Measurements from ENCODE around the gene RANGRF.
"Not testable (repeated sequence)": the region's sequence is repeated elsewhere in the genome, so short reads cannot be mapped to it uniquely, and the experiment has no call there.

RANGRF gene, protein sequence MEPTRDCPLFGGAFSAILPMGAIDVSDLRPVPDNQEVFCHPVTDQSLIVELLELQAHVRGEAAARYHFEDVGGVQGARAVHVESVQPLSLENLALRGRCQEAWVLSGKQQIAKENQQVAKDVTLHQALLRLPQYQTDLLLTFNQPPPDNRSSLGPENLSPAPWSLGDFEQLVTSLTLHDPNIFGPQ

DNA sequence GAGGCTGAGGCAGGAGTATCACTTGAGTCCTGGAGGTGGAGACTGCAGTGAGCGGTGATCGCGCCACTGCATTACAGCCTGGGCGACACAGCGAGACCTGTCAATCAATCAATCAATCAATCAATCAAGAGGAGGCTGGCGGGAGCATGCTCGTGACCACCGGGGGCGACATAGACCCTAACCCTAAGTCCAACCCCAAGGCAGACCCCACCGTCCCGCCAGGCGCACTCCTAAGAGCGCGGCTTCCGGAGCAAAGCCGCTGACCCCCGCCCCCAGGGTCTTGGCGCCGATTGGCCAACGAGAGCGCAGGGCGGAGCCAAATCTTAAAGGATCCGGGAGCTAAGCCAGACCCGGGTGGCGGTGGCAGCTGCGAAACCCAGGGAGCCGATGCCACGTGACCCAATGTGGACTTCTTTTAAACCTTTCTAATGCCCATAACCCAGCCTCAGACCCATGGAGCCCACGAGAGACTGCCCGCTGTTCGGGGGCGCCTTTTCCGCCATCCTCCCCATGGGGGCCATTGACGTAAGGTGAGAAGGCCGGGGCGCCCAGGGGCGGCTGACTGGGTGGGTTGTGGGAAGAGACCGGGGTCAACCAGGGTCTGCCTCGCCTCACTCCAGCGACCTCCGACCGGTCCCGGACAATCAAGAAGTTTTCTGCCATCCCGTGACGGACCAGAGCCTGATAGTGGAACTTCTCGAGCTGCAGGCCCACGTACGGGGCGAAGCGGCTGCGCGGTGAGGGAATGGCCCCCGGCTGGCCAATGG lies at the start of gene RANGRF:
RANGRF (plus strand) TSS at position 335 of the 767 bp plus-strand sequence; CDS start at position 454, 119 bp downstream.
- peak; percentile 18 for DNase-seq

DNA sequence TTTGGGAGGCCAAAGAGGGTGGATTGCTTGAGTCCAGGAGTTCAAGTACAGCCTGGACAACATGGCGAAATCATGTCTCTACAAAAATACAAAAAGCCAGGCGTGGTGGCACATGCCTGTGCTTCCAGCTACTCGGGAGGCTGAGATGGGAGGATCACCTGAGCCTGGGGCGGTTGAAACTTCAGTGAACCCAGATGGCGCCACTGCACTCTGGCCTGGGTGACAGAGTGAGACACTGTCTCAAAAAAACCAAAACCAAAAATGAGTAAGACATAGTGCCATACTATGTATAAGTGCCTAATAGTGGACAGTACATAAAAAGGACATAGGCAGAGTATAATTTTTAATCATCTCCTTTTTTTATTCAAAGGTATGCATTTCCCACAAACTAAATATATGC lies 44.6 kb upstream of the RANGRF start:
- DNase-seq = no peak

GRCh38 chr17:8244768-8245167 lies 43.7 kb upstream of the RANGRF start:
- no peak for DNase-seq

DNA sequence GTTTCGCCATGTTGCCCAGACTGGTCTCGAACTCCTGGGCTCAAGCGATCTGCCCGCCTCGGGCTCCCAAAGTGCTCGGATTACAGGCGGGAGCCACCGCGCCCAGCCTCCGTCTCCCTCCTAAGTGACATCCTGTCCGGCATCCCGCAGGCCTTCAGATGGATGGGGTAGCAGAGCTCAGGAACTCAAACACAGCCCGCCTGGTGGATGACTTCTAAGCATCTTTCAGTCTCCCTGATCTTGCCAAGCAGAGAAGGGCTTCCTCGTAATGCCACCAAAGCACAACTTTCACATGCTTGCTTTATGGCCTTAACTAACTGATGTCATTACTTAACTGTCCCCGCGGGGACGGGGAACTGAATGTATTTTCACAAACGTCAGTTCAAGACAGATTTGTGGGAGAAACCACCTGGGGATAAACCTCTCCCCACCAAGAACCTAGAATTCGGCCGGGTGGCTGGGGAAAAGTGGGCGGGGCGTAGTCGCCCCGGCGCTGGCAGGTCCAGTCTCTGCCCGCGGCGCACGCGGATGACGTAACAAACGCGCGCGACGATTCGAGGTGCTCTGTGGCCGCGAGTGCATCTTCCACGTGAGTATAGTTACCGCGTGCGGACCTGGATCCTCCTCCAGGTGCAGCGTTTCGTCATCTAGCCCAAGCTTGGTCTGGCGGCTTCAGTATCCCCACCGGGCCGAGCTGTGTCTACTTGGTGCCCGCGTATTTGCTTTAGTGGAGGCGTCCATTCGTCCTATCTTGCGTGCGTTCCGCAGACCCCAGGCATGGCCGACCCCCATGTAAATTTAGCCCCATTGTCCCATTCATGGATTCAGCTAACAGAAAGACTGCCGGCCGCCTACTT lies 39.5 kb upstream of the RANGRF start, which contains the start of gene PFAS:
PFAS (plus strand) TSS at position 539 of the 857 bp plus-strand sequence. CDS start 4,649 bp downstream, outside the sequence.
- DNase-seq = peak; percentile 41

DNA sequence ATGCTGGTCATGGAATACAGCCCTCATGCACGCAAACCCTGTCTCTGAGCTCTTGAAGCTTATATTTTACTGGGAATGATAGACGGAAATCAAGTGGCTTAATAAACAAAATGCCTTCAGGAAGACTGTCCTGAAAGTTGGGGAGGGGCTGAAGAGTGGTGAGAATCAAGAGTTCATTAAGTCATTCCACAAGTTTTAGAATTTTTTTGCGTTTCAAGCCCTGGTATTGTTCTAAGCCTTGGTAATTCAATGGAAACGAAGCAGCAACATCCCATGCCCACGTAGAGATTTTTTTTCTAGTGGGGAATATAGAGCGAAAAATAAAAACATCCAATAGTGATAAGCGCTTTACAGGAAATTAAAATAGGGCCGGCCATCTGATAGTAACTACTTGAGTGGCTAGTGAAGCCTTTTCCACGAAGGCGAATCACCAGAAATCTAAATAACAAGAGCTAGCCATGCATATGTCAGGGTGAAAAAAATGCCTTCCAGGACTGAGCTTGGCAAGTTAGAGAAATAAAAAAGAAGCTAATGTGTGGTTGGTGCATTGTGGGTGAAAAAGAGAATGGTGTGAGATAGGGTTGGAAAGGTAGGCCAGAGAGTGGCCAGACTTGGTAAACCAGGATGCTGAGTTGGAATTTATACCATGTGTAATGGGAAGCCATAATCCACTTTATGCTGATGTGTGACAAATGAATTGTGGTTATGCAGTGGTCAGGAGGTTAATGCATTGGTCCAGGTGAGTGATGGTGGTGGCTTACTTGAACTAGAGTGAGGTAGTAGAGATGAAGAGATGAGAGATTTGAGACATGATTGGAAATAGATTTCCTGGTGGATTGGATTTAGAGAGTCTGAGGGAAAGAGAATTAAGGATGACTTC lies 38.6 kb upstream of the RANGRF start:
- no peak for DNase-seq

DNA sequence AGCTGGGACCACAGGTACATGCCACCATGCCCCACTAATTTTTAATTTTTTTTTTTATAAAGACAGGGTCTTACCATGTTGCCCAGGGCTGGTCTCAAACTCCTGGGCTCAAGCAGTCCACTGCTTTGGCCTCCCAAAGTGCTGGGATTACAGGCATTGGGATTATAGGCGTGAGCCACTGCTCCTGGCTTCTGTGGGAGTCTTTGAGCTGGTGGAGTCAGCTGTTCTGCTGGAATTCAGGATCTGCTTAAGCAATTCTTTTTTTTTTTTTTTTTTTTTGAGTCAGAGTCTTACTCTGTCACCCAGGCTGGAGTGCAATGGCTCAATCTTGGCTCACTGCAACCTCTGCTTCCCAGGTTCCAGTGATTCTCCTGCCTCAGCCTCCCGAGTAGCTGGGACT lies 37.1 kb upstream of the RANGRF start:
- DNase-seq = not testable (repeated sequence)

DNA sequence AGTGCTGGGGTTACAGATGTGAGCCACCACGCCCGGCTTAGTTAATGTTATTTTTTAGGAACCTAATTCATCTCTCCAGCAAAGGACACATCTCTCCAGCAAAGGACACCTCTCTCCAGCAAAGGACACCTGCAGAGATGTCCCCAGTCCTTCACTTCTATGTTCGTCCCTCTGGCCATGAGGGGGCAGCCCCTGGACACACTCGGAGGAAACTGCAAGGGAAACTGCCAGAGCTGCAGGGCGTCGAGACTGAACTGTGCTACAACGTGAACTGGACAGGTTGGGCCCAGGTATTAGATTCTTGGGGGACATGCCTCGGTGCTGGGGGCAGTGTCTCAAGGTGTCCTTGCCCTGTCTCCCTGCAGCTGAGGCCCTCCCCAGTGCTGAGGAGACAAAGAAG lies 34.7 kb upstream of the RANGRF start:
- no peak for DNase-seq

DNA sequence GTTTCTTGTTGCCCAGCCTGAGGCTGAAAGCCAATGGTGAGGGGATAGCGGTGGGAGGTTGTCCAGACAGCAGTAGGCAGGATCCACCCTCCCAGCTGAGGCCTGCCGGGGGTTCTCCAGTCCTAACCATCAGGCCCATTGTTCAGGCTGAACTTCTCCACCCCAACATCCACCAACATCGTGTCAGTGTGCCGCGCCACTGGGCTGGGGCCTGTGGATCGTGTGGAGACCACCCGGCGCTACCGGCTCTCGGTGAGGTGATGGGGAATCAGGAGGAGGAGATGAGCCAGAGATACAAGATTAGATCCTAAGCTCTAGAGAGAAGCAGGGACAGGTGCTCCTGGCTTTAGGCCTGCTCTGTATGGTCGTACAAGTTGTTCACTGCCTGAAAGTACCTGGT lies 33.6 kb upstream of the RANGRF start:
- no peak for DNase-seq

GRCh38 chr17:8255499-8255898 lies 33.0 kb upstream of the RANGRF start:
- DNase-seq = no peak

DNA sequence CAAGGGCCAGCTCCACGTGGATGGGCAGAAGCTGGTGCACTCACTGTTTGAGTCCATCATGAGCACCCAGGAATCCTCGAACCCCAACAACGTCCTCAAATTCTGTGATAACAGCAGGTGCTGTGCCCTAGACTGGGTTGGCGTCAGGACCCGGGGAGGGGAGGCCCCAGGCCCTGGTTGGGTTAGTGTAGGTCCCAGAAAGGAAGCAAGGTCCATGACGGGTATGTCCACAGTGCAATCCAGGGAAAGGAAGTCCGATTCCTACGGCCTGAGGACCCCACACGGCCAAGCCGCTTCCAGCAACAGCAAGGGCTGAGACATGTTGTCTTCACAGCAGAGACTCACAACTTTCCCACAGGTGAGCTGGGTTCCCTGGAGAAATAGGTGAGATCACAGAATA lies 32.2 kb upstream of the RANGRF start:
- no peak for DNase-seq

GRCh38 chr17:8256691-8257090 lies 31.8 kb upstream of the RANGRF start:
- no peak for DNase-seq

DNA sequence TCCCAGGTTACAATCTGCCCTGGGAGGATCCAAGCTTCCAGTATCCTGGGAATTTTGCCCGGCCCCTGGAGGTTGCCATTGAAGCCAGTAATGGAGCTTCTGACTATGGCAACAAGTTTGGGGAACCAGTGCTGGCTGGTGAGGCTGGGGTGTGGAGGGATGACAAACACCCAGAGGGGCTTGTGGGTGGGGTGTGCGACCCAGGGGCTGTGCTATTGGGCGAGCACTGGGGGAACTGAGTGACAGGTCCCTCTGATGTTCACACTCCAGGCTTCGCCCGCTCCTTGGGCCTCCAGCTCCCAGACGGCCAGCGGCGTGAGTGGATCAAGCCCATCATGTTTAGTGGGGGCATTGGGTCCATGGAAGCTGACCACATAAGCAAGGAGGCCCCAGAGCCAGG lies 30.7 kb upstream of the RANGRF start:
- DNase-seq = no peak

- DNase-seq = no peak
Measured at GRCh38 chr17:8264320-8264719, 24.1 kb upstream of the RANGRF start.

GRCh38 chr17:8264836-8265542 lies 23.5 kb upstream of the RANGRF start:
- no peak for DNase-seq

DNA sequence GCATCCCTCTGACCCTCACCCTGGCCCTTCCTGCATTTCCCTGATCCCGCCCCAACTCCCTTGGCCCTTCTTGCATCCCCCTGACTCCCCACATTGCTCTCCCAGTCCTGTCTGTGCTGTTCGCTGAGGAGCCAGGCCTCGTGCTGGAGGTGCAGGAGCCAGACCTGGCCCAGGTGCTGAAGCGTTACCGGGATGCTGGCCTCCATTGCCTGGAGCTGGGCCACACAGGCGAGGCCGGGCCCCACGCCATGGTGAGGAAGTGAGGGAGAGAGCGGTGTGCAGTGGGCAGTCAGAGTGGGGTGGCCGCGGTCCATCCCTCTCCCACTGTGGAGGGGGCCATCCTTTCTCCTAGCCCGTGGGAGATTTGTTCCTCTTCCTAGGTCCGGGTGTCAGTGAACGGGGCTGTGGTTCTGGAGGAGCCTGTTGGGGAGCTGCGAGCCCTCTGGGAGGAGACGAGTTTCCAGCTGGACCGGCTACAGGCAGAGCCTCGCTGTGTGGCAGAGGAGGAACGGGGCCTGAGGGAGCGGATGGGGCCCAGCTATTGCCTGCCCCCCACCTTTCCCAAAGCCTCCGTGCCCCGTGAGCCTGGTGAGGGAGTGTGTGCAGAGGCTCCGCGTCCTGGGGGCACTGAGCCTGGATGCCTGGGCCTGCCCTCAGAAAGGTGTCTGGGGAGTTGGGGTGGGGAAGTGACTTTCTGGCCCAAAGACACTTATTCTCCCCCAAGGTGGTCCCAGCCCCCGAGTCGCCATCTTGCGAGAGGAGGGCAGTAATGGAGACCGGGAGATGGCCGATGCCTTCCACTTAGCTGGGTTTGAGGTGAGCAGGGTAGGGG lies 21.6 kb upstream of the RANGRF start:
- no peak for DNase-seq

DNA sequence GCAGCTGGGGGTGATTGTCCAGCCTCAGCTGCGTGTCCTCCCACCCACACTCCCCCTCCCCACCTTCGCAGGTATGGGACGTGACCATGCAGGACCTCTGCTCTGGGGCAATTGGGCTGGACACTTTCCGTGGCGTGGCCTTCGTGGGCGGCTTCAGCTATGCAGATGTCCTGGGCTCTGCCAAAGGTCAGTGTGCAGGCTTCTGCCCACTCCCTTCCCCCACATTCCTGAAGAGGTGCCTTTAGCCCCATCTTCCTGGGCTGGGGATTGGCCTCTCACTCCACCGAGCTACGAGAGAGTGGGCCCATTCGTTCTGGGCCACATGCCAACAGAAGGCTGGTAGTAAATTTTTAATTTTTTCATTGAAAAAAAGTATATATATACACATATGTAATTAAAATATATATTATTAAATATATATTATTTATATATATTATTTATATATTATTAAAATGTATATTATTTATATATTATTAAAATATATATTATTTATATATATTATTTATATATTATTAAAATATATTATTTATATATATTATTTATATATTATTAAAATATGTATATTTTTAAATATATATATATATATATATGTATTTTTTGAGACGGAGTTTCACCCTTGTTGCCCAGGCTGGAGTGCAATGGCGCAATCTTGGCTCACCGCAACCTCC lies 20.9 kb upstream of the RANGRF start:
- no peak for DNase-seq

GRCh38 chr17:8268550-8269298 lies 19.7 kb upstream of the RANGRF start:
- DNase-seq = no peak

DNA sequence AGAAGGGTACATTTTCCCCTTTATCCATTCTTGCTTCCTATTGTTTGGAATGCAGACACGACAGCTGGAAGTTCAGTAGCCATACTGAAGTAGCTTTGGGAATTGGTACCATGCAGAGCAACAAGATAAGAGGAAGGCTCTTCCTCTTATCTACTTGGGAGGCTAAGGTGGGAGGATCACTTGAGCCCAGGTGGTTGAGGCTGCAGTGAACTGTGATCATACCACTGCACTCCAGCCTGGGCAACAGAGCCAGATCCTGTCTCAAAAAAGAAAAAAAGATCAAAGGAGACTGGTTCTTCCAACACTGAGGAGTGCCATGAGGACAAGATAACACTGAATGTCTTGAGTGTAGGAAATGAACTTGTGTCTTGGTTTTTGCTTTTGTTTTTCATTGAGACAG lies 16.0 kb upstream of the RANGRF start:
- no peak for DNase-seq

DNA sequence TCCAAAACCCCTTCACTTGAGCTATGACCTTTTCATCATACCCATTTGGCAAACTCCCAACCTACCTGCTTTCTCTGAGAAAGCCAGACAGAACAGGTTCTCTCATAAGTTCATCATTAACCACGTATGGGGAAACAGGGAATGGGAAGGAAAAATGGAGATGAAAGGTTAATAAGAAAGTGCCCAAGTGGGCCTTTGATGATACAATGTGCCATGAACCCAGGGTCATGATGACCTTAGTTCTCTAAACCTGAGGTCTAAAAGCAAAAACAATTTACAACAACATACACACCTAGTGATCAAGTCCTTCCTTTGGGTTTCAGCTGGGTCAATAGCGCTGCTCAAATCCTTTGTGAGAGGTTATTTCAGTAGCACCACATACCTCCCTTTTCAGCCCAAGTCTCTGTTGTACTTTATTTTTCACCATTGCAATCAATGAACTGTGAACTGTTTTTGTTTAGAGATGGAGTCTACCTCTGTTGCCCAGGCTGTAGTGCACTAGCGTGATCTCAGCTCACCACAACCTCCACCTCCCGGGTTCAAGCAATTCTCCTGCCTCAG lies 14.5 kb upstream of the RANGRF start:
- no peak for DNase-seq

Data from NCI-H1417 treated with DMSO at 0.1 percent for 48 hours (cell line).